ENCODE results near the gene FATE1. TPM values are rescaled to one million over a fixed set of nuclear protein-coding genes. Genes with fewer than 3 reads are reported as not detected.

The FATE1 gene
- total RNA-seq, 2 donors from 2014 or later = 1,003 TPM; not detected in 1

DNA sequence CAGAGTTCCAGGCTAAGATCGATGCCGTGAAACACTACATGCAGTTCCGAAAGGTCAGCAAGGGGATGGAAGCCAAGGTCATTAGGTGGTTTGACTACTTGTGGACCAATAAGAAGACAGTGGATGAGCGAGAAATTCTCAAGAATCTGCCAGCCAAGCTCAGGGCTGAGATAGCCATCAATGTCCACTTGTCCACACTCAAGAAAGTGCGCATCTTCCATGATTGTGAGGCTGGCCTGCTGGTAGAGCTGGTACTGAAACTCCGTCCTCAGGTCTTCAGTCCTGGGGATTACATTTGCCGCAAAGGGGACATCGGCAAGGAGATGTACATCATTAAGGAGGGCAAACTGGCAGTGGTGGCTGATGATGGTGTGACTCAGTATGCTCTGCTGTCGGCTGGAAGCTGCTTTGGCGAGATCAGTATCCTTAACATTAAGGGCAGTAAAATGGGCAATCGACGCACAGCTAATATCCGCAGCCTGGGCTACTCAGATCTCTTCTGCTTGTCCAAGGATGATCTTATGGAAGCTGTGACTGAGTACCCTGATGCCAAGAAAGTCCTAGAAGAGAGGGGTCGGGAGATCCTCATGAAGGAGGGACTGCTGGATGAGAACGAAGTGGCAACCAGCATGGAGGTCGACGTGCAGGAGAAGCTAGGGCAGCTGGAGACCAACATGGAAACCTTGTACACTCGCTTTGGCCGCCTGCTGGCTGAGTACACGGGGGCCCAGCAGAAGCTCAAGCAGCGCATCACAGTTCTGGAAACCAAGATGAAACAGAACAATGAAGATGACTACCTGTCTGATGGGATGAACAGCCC, 28.0 kb downstream of the FATE1 start:
- Histone ChIP-seq H3K4me3 (no peak overlapping the region), H3K9me3 (no peaks in the 10 kb centered on the region), H3K27me3 (replicated peaks; ENCODE audit: insufficient read depth) (no peaks in the 10 kb centered on the region), H3K4me1 (replicated peaks) (no peaks in the 10 kb centered on the region), H3K36me3 (no peaks in the 10 kb centered on the region), H3K27ac (no peak overlapping the region)
- WGBS = 97% methylated on average over 16 of the region's 21 CpGs
- DNase-seq (ENCODE audit: low spot score) = no peak
- TF ChIP-seq POLR2AphosphoS5 (IDR thresholded peaks at IDR 0.05) = no peak
- TF ChIP-seq, protein P1, sequence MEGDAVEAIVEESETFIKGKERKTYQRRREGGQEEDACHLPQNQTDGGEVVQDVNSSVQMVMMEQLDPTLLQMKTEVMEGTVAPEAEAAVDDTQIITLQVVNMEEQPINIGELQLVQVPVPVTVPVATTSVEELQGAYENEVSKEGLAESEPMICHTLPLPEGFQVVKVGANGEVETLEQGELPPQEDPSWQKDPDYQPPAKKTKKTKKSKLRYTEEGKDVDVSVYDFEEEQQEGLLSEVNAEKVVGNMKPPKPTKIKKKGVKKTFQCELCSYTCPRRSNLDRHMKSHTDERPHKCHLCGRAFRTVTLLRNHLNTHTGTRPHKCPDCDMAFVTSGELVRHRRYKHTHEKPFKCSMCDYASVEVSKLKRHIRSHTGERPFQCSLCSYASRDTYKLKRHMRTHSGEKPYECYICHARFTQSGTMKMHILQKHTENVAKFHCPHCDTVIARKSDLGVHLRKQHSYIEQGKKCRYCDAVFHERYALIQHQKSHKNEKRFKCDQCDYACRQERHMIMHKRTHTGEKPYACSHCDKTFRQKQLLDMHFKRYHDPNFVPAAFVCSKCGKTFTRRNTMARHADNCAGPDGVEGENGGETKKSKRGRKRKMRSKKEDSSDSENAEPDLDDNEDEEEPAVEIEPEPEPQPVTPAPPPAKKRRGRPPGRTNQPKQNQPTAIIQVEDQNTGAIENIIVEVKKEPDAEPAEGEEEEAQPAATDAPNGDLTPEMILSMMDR (IDR thresholded peaks at IDR 0.05) = no peak
- no peak for TF ChIP-seq POLR2A (IDR thresholded peaks at IDR 0.05)
- intact Hi-C loops (cut with DNase I) = loop anchor here (10.0 kb wide), 1 partner anchor 1071 kb away; no protein-coding TSS in a partner anchor

DNA sequence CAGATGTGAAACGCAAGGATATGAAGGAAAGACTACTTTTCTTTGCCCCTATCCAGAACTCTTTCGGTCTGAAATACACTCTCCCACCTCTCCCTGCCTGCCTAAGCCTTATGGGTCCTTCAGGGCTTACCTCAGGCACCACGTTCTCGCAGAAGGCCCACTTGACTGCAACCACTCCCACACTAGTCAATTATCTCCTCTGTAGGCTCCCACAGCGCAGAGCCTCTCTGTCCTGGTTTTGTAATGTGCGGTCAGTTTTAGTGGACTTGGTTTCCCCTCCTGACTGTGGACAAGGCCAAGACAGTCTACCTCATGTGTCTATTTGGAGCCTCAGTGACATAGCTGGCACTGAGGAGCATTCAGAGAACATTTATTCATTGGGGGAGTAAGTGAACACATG, 29.8 kb downstream of the FATE1 start:
- 91% methylated on average over 6 of the region's 6 CpGs for whole genome bisulfite sequencing
- Histone ChIP-seq H3K4me1 (replicated peaks) (no peaks in the 10 kb centered on the region), H3K36me3 (no peaks in the 10 kb centered on the region), H3K9me3 (no peaks in the 10 kb centered on the region), H3K4me3 (no peak overlapping the region), H3K27me3 (replicated peaks; ENCODE audit: insufficient read depth) (no peaks in the 10 kb centered on the region), H3K27ac (no peak overlapping the region)
- DNase-seq (ENCODE audit: low spot score) = no peak
- TF ChIP-seq, protein P1 (IDR thresholded peaks at IDR 0.05) = no peak
- TF ChIP-seq POLR2A (IDR thresholded peaks at IDR 0.05) = no peak
- TF ChIP-seq POLR2AphosphoS5 (IDR thresholded peaks at IDR 0.05) = no peak
- intact Hi-C loops (cut with DNase I) = loop anchor here (10.0 kb wide), 1 partner anchor 1069 kb away; no protein-coding TSS in a partner anchor

DNA sequence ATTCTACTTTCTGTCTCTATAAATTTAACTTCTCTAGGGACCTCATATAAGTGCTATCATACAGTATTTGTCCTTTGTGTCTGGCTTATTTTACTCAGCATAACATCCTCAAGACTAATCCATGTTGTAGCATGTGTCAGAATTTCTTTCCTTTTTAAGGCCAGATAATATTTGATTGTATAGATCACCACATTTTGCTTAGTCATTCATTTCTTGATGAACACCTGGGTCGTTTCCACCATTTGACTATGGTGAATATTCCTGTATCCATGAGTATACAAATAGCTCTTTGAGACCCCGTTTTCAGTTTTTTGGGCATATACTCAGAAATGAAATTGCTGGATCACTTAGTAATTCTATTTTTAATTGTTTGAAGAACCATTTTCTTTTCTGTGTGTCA, 30.7 kb downstream of the FATE1 start:
- 88% methylated on average over 2 of the region's 2 CpGs for WGBS
- intact Hi-C loops (cut with DNase I) = loop anchor here (10.0 kb wide), 1 partner anchor 1068 kb away; no protein-coding TSS in a partner anchor
- no peaks in the 10 kb centered on the region for H3K4me1 ChIP-seq (replicated peaks)

DNA sequence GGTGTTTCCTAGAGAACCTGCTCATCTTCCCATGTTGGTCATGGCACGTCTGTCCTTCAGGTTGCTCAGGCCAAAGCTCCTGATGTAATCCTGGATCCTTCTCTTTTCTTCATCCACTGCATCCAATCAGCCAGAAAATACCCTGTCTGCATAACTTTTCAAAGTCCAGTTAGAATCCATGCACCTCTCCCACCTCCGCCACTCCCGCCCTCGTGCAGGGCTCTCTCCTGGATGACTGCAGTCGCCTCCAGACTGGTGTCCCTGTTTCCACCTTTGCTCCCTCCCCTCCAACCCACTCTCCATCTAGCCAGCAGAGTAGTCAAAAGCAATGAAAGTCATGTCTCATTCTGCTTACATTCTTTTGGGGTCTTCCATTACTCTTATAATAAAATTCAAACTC, 34.7 kb downstream of the FATE1 start:
- DNase-seq (ENCODE audit: low spot score) = no peak
- no peaks in the 10 kb centered on the region for H3K4me1 ChIP-seq (replicated peaks)
- H3K27ac ChIP-seq = no peak overlapping the region
- TF ChIP-seq, protein P1 (IDR thresholded peaks at IDR 0.05) = no peak
- TF ChIP-seq POLR2AphosphoS5 (IDR thresholded peaks at IDR 0.05) = no peak
- intact Hi-C loops (cut with DNase I) = loop anchor here (5.0 kb wide), 1 partner anchor 882 kb away; no protein-coding TSS in a partner anchor
- H3K27me3 ChIP-seq (replicated peaks; ENCODE audit: insufficient read depth) = no peaks in the 10 kb centered on the region
- H3K36me3 ChIP-seq = no peaks in the 10 kb centered on the region
- no peak overlapping the region for H3K4me3 ChIP-seq
- 96% methylated on average over 5 of the region's 5 CpGs for WGBS
- no peaks in the 10 kb centered on the region for H3K9me3 ChIP-seq

More for the DNA sequence above, 30.7 kb downstream of the FATE1 start:
- no peak overlapping the region for H3K4me3 ChIP-seq
- no peak overlapping the region for H3K27ac ChIP-seq
- no peaks in the 10 kb centered on the region for H3K9me3 ChIP-seq
- H3K27me3 ChIP-seq (replicated peaks; ENCODE audit: insufficient read depth) = no peaks in the 10 kb centered on the region
- TF ChIP-seq POLR2AphosphoS5 (IDR thresholded peaks at IDR 0.05) = no peak
- TF ChIP-seq, protein P1 (IDR thresholded peaks at IDR 0.05) = no peak
- no peak for TF ChIP-seq POLR2A (IDR thresholded peaks at IDR 0.05)
- no peak for DNase-seq (ENCODE audit: low spot score)
- H3K36me3 ChIP-seq = no peaks in the 10 kb centered on the region

DNA sequence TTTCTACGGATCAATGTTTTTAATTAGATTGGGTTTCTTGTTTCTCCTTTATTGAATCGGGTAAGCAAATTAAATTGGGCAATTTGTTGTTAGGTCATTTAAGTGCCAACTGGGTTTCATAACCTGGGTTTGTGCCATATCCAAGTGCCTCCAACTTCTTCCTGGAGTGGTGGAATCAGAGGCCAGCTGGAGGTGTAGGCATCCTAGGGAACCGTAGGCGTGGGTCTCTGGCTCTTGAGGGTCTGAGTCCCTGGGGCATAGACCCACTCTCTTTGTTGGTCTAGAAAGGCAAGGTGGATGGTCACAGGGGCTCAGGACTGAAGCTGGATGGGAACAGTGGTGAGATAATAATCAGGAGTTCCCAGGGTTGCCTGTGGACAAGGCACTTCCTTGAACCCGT, 37.0 kb downstream of the FATE1 start:
- WGBS = 53% methylated on average over 5 of the region's 5 CpGs
- Histone ChIP-seq H3K4me1 (replicated peaks) (no peaks in the 10 kb centered on the region), H3K36me3 (no peaks in the 10 kb centered on the region), H3K9me3 (no peaks in the 10 kb centered on the region), H3K4me3 (no peak overlapping the region), H3K27ac (no peak overlapping the region), H3K27me3 (replicated peaks; ENCODE audit: insufficient read depth) (no peaks in the 10 kb centered on the region)
- TF ChIP-seq POLR2A (IDR thresholded peaks at IDR 0.05) = no peak
- TF ChIP-seq, protein P1 (IDR thresholded peaks at IDR 0.05) = no peak
- no peak for TF ChIP-seq POLR2AphosphoS5 (IDR thresholded peaks at IDR 0.05)
- DNase-seq (ENCODE audit: low spot score) = no peak
- intact Hi-C loops (cut with DNase I) = loop anchor here (5.0 kb wide), 1 partner anchor 879 kb away; no protein-coding TSS in a partner anchor
